IPS-20b (cell line): Measurements from ENCODE around the gene FTH1.

ENCODE experiments used
- H3K27ac ChIP-seq: one replicate; pipeline ENCODE4 v1.5.1; 2013; ENCODE audit warnings: low read length
- H3K27me3 ChIP-seq: 2 replicates; pipeline ENCODE4 v1.6.1; 2013; ENCODE audit warnings: mild to moderate bottlenecking, low read length, inconsistent platforms; ENCODE audit not compliant: insufficient read depth
- H3K36me3 ChIP-seq: 2 replicates; pipeline ENCODE4 v1.6.1; 2013; ENCODE audit warnings: low read depth, mild to moderate bottlenecking, inconsistent platforms, low read length, moderate library complexity; ENCODE audit not compliant: insufficient read depth
- H3K4me1 ChIP-seq: 2 replicates; pipeline ENCODE4 v1.6.1; 2013; ENCODE audit warnings: mild to moderate bottlenecking, control low read depth, inconsistent platforms, low read length, moderate library complexity; ENCODE audit not compliant: insufficient read depth
- H3K4me3 ChIP-seq: 2 replicates; pipeline ENCODE4 v1.5.1; 2013; ENCODE audit warnings: mild to moderate bottlenecking, low read length, inconsistent platforms
- H3K9ac ChIP-seq: 2 replicates; pipeline ENCODE4 v1.6.1; 2013; ENCODE audit warnings: low read depth, mild to moderate bottlenecking, inconsistent platforms, low read length, moderate library complexity
- H3K9me3 ChIP-seq: 2 replicates; pipeline ENCODE4 v1.6.1; 2013; ENCODE audit warnings: mild to moderate bottlenecking, low read depth, low read length, inconsistent platforms; ENCODE audit not compliant: insufficient read depth

FTH1 gene

DNA sequence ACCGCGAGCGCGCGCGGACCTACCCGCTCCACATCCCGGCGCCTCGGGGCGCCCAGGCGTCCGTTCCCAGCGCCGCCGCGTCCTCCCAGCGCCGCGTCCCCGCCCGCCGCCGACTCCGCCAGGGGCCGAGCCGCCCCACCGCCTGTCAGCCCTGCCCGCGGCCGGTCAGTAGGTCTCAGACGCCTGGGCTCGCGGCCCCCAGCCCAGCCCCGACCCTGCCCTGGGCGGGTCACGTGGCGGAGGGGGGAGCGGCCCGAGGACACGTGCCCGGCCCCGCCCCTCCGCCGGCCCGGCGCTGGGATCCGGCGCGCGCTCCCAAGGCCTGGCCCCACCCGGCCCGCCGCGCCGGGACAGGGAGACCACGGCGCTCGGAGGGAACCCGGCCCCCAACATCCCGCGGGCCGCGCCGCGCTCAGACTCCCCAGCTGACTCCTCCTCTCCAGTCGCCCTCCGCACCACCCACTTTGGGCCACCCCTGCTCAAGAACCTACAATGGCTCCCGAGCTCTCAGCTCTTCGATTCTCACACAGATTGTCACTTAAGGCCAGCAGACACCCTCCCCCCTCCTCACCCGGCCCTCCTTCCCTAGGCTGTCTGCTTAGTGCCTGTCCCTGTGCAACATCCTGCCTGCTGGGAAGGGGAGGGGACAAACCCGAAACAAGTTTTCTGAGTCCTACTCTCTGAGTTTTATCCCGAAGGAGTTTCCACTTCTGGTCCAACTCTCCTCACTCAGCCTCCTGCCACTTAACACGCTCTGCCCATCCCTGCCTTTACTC is 49.9 kb downstream of the FTH1 start, which contains the start of gene RAB3IL1:
Gene RAB3IL1 (minus strand): TSS at position 233 of the 776 bp plus-strand sequence. CDS start 199 bp downstream, at position 34.
- Histone ChIP-seq H3K36me3 (no peaks in the 10 kb centered on the region), H3K9ac (no peak within 1 kb of the TSS; the same call in 1 of the 2 replicates), H3K27me3 (peaks cover 31% of the 10 kb centered on the region), H3K27ac (no peak within 1 kb of the TSS), H3K9me3 (no peaks in the 10 kb centered on the region), H3K4me3 (peak within 1 kb of the TSS; percentile 66), H3K4me1 (no peaks in the 10 kb centered on the region)

DNA sequence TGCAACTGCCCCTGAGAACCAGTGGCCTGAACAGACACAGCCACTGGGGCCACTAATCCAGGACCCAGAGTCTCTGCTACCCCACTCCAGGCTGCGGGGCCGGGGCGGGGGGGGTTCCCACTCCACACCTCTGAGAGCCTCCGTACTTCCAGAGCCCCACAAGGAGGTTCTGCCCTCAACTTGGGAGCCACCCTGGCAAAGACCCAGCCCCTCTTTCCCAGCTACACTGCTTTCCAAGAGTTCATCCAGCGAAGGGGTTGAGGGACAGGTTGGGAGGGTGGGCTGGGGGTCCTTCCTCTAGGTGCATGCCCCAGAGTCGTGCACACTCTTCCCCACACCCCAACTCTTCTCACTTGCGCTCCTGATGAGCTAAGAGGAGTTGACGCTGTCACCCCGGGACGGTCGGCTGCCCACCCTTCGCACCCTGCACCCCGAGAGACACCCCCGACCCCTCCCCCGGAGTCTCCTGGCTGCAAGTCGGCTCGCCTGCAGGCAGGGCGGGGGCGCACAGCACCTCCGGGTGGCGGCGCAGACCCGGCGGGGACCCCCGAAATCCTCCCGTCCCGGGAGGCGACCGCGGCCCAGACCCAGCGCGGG is 50.6 kb downstream of the FTH1 start:
- Histone ChIP-seq H3K9ac (no peak overlapping the region; the same call in 1 of the 2 replicates), H3K9me3 (no peaks in the 10 kb centered on the region), H3K36me3 (no peaks in the 10 kb centered on the region), H3K27me3 (peaks cover 31% of the 10 kb centered on the region), H3K4me3 (peak overlapping the region; percentile 66; the same call in 1 of the 2 replicates), H3K27ac (no peak overlapping the region), H3K4me1 (no peaks in the 10 kb centered on the region)

DNA sequence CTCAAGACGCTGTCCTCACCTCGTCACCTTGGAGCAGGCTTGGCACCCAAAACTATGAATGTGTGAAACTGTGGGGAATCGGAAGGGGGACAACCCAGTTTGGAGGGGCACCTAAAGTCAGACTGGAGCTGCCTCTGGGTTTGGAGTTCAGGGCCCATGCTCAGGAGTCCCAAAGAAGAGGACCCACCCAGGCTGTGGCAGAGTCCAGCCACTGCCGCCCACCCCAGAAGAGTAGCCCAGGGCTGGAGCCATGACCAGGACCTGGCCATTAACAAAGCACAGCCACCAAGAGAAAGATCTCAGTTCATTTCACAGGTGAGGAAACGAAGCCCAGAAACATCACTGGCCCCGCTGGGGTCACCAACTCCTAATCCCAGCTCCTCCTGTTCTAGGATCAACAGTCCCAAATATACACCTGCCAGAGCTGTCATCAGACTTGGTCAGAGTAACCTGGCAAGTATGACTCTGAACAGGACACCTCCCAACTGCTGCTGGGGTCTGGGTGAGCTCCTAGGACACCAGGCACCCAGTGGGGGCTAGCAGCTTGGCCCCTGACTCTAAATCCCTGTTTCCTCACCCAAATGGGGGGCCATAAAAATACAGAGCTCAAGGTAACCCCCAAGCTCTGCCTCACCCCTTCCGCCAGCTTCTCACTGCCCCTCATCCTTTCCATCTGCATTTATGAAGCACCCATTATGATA is 52.8 kb downstream of the FTH1 start:
- no peak overlapping the region for H3K27ac ChIP-seq
- H3K27me3 ChIP-seq: peaks cover 31% of the 10 kb centered on the region
- H3K9me3 ChIP-seq: no peaks in the 10 kb centered on the region
- H3K4me3 ChIP-seq: no peak overlapping the region
- no peak overlapping the region for H3K9ac ChIP-seq
- no peaks in the 10 kb centered on the region for H3K4me1 ChIP-seq
- no peaks in the 10 kb centered on the region for H3K36me3 ChIP-seq
